ENCODE data around the gene POGLUT2.

POGLUT2 gene

DNA sequence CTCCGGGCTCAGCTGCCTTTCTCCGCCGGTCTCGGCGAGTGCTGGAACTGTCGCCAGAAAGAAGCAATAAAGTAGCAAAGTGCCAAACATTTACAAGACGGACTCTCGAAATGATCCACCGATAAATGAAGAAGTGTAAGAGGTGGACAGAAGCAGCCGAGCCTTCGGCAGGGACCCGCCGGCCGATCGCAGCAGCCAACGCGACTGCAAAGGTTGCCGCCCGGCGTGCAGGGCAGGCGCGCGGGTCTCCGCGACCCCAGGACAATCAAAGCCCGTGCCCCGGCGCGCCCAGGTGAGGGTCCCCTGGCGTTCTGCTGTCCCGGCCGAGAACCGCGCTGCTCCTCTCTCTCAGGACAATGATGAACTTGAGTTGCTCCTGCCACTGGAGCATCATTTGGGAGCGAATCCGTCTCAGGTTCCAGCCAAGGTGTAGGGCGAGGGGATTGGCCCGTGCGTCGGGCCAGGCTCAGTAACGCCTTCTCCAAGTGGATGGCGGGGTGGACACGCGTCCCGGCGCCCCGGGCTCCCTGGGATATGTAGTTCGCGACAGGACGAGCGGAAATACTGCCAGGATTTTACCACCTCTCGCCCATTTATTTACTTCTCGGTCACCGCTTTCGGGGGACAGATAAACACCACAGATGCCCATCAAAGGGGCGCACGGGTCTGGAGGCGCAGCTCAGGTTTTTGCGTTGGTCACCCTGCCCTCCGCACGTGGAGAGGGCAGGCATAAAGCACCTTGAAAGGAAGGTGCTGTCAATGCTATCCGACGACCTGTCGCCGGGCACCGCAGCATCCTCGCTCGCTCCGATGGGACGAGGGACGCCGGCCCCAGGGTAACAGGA is at the start of gene POGLUT2, which contains the start of gene BIVM:
Gene POGLUT2, minus strand, starts transcription at position 396 of the 845 bp plus-strand sequence. Its CDS starts 306 bp downstream, at position 90.
Gene BIVM, plus strand, starts transcription at position 539 of the 845 bp plus-strand sequence. CDS start 8,149 bp downstream, outside the sequence.
- DNase-seq: peak; percentile 58

- no peak for DNase-seq
Observed at GRCh38 chr13:102847272-102848234, 48.8 kb upstream of the POGLUT2 start.

GRCh38 chr13:102846261-102847015 is 47.7 kb upstream of the POGLUT2 start:
- peak; percentile 39 for DNase-seq

DNA sequence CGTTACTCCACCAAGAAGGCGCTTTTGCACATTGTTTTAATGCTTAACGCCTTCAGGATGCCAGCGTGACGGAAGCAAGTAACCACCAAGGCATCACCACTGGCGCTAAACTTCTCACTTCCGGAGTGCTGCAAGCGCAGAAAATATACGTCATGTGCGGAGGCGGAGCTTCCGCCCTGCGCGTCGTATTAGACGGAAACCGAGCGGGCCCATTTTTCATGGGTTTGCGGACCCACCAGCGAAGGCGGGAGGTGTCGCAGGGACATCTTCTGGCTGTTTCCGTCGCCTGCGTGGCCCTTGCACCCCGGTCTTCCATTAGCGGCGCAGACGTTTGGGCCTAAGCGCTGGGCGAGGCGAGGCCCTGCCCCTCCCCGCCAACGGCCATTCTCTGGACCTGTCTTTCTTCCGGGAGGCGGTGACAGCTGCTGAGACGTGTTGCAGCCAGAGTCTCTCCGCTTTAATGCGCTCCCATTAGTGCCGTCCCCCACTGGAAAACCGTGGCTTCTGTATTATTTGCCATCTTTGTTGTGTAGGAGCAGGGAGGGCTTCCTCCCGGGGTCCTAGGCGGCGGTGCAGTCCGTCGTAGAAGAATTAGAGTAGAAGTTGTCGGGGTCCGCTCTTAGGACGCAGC is 47.0 kb upstream of the POGLUT2 start, which contains the start of gene ERCC5:
Gene ERCC5, plus strand, starts transcription at position 403 of the 631 bp plus-strand sequence. CDS start 235 bp downstream, outside the sequence.
- peak; percentile 95 for DNase-seq

GRCh38 chr13:102845289-102845629 is 46.5 kb upstream of the POGLUT2 start:
- no peak for DNase-seq

DNA sequence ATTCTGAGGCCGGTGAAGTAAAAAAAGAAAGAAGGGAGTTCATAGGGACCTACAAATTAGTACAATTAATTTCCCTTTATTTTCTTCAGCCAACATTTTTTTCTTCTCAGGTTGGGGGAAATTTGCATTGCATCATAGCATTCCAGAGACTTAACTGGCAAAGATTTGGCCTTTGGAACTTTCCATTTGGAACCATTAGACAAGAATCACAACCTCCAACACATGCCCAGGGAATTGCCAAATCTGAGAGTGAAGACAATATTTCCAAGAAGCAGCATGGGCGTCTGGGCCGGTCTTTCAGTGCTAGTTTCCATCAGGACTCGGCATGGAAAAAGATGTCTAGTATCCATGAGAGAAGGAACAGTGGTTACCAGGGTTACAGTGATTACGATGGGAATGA is 40.7 kb upstream of the POGLUT2 start:
- no peak for DNase-seq

GRCh38 chr13:102838982-102839381 is 40.2 kb upstream of the POGLUT2 start:
- DNase-seq: no peak

GRCh38 chr13:102838273-102838672 is 39.5 kb upstream of the POGLUT2 start:
- no peak for DNase-seq

DNA sequence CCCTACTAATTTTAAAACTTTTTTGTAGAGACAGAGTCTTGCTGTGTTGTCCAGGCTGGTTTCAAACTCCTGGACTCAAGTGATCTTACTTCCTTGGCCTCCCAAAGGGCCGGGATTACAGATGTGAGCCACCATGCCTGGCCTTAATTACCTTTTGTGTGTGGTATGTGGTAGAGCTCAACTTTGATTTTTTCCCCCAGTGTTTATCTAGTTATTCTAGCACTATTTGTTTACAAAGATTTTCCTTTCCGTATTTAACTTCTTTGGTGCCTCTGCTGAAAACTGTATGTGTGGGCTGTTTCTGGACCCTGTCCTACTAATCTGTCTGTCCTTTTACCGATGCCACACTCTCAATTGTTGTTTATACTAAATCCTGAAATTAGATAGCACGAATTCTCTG is 37.7 kb upstream of the POGLUT2 start:
- no peak for DNase-seq

DNA sequence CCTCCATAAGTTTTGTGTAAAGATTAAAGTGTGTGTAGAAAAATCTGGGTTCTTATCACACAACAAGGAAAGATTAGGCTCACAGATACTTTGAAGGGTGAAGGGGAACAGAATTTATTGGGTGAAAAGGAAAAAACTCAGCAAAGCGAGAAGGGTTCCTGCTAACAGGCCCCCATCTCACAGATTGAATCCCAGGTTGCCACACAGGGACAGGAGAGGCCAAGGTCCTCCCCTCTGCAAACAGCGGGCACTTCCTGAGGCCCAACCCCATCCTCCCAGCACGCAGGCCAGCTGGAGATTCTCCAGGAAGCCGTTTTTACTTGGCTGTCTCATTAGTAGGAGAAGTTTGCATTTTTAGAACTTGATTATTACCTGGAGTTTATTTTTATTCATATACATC is 31.9 kb upstream of the POGLUT2 start:
- DNase-seq: no peak

DNA sequence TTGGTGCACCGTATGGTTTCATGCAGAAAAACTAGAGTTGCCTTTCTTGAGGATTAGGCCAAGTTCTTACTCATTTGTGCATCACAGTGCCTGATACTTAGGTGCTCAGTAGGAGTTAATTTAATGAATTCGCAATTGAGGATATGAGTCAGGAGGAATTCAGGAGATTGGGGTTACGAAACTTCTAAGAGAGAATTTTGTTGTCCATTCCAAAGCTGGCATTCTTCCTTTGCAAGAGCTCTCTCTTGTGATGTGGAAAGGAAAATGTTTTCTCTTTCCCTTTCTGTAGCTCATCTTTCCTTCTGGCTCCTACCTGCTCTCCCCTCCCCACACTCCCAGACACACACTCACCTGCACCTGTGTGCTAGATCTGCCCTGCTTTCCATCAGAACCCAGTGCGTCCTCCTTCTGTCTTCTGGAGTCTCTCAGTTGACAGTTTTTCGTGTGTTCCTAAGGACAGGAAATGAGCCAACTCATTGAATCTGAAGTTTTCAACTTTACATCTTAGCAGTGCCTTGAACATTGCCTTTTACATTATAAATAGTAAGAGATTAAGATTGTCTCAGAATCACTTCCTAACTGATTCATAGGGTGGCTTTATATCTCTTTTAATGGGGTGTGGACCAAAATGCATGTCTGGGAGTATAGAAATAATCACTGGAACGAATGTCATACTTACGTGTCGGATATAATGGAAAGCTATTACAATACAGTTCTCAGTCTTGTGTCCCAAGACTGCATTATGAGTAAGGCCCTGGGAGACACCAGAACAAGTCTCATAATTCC is 27.3 kb upstream of the POGLUT2 start:
- no peak for DNase-seq

DNA sequence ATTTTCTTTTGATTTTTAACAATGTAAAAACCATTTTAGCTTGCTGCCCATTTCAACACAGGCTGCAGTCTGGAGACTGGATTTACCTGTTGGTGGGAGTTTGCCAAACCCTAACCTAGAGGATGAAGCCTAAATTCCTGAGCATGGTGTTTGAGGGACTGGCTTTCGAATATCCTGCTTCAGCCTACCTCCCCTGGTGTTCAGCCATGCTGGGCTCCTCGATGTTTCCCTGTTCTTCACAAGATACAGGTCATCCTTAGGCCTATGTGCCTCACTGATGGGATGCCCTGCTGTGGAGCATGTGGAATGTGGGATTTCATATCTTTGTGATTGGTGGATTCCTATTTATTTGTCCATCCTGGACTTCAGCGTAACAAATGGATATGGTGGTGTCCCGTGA is 26.6 kb upstream of the POGLUT2 start:
- no peak for DNase-seq

DNA sequence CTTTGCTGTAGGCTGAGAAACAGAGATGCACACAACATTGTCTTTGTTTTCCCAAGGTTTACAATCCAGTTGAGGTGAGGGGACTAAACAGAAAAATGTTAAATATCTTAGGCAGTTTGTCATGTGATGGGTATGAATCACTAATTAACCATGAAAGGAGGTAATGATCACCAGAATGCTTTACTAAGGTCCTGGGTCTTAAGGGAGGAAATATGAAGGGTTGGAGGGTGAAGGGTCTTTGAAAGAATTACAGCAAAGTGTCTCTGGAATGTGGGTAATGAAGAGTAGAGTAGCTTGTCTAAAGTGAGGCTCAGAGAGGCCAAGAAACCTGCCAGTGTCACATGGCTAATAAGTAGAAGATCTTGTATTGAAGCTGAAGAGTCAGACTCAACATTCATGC is 19.1 kb upstream of the POGLUT2 start:
- no peak for DNase-seq

GRCh38 chr13:102817241-102817640 is 18.5 kb upstream of the POGLUT2 start:
- no peak for DNase-seq

- no peak for DNase-seq
Observed at GRCh38 chr13:102816708-102817107, 17.9 kb upstream of the POGLUT2 start.

GRCh38 chr13:102815788-102816187 is 17.0 kb upstream of the POGLUT2 start:
- no peak for DNase-seq

DNA sequence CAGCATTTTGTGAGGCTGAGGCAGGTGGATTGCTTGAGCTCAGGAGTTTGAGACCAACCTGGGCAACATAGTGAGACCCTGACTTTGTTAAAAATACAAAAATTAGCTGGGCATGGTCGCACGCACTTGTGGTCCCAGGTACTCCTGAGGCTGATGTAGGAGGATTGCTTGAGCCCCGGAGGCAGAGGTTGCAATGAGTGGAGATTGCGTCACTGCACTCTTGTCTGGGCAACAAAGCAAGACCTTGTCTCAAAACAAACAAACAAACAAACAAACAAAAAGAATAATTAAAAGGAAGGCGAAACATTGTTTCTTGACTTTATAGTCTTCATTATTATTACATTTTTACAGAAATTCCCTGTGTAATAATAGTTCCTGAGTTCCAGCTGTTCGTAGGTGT is 16.0 kb upstream of the POGLUT2 start:
- no peak for DNase-seq

GRCh38 chr13:102814025-102814607 is 15.3 kb upstream of the POGLUT2 start:
- no peak for DNase-seq

DNA sequence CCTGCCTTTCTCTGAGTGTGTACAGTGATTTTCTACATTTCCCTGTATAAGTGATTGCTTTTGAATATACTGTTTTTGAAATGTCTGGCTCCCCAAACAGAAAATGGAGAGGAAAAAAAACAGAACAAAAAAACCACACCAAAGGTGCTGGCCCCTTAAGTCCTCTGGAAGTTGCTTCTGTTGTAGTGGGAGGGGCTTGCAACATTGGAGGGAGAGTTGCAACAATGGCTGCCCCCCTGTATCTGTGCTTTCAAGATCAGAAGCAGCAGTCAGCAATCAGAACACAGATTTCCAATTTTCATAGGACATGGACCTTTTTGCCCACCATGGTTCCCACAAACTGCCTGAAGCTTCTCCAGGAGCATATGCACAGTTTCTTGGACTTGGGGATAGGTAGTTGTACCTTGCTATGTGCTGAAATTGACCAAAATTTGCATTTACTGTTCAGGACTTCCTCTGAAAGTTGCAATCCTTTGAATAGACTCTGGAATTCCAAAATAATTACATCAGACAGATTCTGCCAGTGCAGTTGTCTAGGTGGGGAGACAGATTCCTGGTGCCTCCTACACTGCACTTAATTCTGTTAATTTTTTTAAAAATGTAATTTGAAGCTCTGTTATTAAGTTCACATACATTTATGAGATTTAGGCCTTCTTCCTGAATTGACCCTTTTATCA is 14.0 kb upstream of the POGLUT2 start:
- DNase-seq: no peak

DNA sequence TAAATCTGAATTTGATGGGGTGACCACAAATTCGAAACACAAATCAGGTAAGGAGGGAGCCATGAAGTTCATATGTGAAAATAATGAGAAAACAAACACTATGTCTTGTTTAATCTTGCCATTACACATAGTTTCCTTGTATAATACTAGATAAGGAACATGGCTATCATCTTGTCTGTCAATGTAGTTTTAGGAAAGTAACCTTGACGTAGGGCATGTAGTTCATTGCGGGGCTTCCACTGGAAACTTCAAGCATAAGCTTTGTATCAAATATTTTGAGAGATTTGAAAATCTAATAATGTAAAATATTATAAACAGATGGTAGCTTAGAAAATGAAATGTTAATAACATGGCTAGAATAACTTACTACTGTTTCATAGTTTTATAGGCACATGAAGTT is 8.9 kb upstream of the POGLUT2 start:
- no peak for DNase-seq

Measured in activated effector memory CD4-positive, alpha-beta T cell treated with Interleukin-2 at 50 U/mL for 16 hours (primary cell).